RWPE2 (cell line): ENCODE data around the gene CNTLN.
"Not testable (repeated sequence)": the region's sequence is repeated elsewhere in the genome, so short reads cannot be mapped to it uniquely, and the experiment has no call there.

Source experiments
- ATAC-seq: fragments of 200-7000 bp; cut with Tn5 transposase; 3 replicates; pipeline ENCODE4 v1.9.1; 2021; ENCODE audit warnings: low read depth
- DNase-seq: peaks from one replicate; pipeline ENCODE4 v3.0.0-alpha.2; 2020; ENCODE audit warnings: low spot score
- H3K27ac ChIP-seq: fragments of 450-650 bp; 2 replicates; pipeline ENCODE4 v1.5.1; 2017; ENCODE audit warnings: mild to moderate bottlenecking; ENCODE audit not compliant: poor library complexity, severe bottlenecking
- H3K27me3 ChIP-seq: fragments of 250-450 bp; sonication (Bioruptor Pico); 2 replicates; pipeline ENCODE4 v1.5.1; 2021; ENCODE audit warnings: mild to moderate bottlenecking, moderate library complexity; ENCODE audit not compliant: insufficient read depth, poor library complexity, severe bottlenecking
- H3K36me3 ChIP-seq: fragments of 250-450 bp; sonication (Bioruptor Pico); 2 replicates; pipeline ENCODE4 v1.5.1; 2020; ENCODE audit warnings: low read depth, mild to moderate bottlenecking, moderate library complexity
- H3K4me1 ChIP-seq: fragments of 250-450 bp; sonication (Bioruptor Pico); 2 replicates; pipeline ENCODE4 v1.5.1; 2021; ENCODE audit warnings: mild to moderate bottlenecking, moderate library complexity; ENCODE audit not compliant: insufficient read depth, poor library complexity, severe bottlenecking
- H3K4me3 ChIP-seq: fragments of 250-450 bp; sonication (Bioruptor Pico); 2 replicates; pipeline ENCODE4 v1.5.1; 2021; ENCODE audit warnings: mild to moderate bottlenecking, moderate library complexity; ENCODE audit not compliant: severe bottlenecking
- H3K9me3 ChIP-seq: fragments of 250-450 bp; sonication (Bioruptor Pico); 2 replicates; pipeline ENCODE4 v1.5.1; 2021; ENCODE audit warnings: mild to moderate bottlenecking, moderate library complexity; ENCODE audit not compliant: severe bottlenecking
- CTCF ChIP-seq: fragments of 450-650 bp; IDR thresholded peaks from one replicate; pipeline ENCODE4 v1.5.1; 2017; ENCODE audit warnings: mild to moderate bottlenecking, moderate library complexity; ENCODE audit not compliant: poor library complexity, severe bottlenecking

Gene CNTLN

DNA sequence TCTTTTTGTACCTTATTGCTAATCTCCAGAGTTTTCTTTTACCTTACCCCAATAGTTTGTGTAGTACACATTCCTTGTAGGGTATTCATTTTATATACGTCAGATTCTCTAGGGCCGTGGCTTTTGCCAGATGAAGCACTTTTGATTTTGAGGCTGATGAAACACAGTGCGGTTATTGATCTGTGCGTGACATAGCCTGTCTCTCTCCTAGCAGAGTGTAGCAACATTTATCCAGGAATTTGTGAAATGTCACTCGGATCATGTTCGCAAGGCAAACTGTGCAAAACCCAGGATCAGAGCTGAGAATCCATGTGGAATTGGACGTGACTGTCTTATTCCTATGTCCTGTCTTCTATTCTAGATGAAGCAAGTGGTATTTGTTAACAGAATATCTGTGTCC is 302.0 kb downstream of the CNTLN start:
- no peak for DNase-seq
- ATAC-seq = no peak
- Histone ChIP-seq H3K9me3 (no peaks in the 10 kb centered on the region), H3K27ac (no peak overlapping the region), H3K4me1 (no peaks in the 10 kb centered on the region), H3K4me3 (no peak overlapping the region), H3K36me3 (no peaks in the 10 kb centered on the region), H3K27me3 (no peaks in the 10 kb centered on the region)
- no peak for TF ChIP-seq CTCF

DNA sequence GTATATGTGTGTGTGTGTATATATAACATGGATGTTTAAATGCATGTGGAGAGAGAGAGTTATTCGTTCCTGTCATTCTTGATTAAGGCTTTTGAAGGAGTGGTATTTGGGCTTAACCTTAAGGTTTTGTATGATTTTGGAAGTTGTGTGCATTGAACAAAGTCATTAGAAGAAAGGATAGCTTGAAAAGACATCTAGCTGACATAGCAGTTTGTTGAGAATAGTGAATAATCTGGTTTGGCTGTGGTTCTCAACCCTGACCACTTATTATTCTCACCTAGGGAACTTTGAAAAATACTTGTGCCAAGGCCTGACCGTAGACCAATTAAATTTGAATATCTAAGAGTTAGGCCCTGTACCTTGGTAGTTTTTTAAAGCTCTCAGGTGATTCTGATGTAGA is 303.0 kb downstream of the CNTLN start:
- ATAC-seq (no peak), DNase-seq (no peak)
- no peaks in the 10 kb centered on the region for H3K27me3 ChIP-seq
- H3K9me3 ChIP-seq = no peaks in the 10 kb centered on the region
- H3K4me3 ChIP-seq = no peak overlapping the region
- no peaks in the 10 kb centered on the region for H3K36me3 ChIP-seq
- no peaks in the 10 kb centered on the region for H3K4me1 ChIP-seq
- no peak overlapping the region for H3K27ac ChIP-seq
- TF ChIP-seq CTCF = no peak

GRCh38 chr9:17445126-17445525 is 310.3 kb downstream of the CNTLN start:
- not testable (repeated sequence) for ATAC-seq, DNase-seq, H3K36me3 ChIP-seq, H3K4me1 ChIP-seq, H3K27ac ChIP-seq, H3K27me3 ChIP-seq, H3K9me3 ChIP-seq, H3K4me3 ChIP-seq

GRCh38 chr9:17453751-17454150 is 318.9 kb downstream of the CNTLN start:
- ATAC-seq = no peak

DNA sequence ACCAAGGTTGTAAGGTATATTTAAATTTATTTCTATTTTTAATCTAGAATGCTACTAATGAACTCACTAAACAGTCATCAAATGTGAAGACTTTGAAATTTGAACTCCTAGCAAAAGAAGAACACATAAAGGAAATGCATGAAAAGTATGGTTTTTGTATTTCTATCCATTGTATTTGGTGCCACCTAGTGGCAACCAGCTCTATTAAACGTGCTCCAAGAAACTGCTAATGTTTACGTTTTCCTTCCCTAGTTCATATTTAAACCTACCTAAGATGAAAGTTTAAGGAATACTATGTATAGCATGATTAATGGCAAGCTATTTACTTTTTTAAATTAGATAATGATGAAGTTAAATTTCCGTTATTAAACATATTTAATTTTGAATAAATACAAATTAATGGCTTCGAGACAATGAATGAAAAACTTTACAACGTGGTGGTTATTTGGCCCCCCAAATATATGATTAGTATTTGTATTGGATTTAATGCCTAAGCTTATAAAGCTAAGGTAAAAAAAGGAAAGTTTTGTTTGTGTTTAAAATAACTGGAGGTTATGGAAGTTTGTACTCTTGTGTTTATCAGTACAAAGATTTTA is 328.1 kb downstream of the CNTLN start:
- Histone ChIP-seq H3K4me3 (no peak overlapping the region), H3K27ac (no peak overlapping the region), H3K9me3 (no peaks in the 10 kb centered on the region), H3K27me3 (no peaks in the 10 kb centered on the region), H3K36me3 (0 out of 2 replicates have a peak, but pooled peaks cover 5% of the 10 kb centered on the region), H3K4me1 (no peaks in the 10 kb centered on the region)
- ATAC-seq (no peak), DNase-seq (no peak)
- peak; percentile 87 for TF ChIP-seq CTCF

More at GRCh38 chr9:17453751-17454150, 318.9 kb downstream of the CNTLN start:
- Histone ChIP-seq H3K9me3 (no peaks in the 10 kb centered on the region), H3K27me3 (no peaks in the 10 kb centered on the region), H3K27ac (no peak overlapping the region), H3K36me3 (no peaks in the 10 kb centered on the region), H3K4me3 (no peak overlapping the region), H3K4me1 (no peaks in the 10 kb centered on the region)
- no peak for TF ChIP-seq CTCF
- no peak for DNase-seq
